Ovary (tissue), 3 donors: ENCODE data around the gene TBCD.

Experiments
- CTCF ChIP-seq, 3 donors: fragments of 450-650 bp in 2 of 3; fragments of 200-600 bp in 1 of 3; IDR thresholded peaks; one replicate each; pipeline versions ENCODE4 v1.5.1 to v1.8.0; 2016 to 2022; ENCODE audit warnings: antibody characterized with exemption in 3 of 3, mild to moderate bottlenecking in 1 of 3
- EP300 ChIP-seq: sonication (generic); formaldehyde crosslinking; IDR thresholded peaks from one replicate; pipeline ENCODE4 v1.6.1; 2017; ENCODE audit warnings: antibody characterized with exemption
- POLR2A ChIP-seq: fragments of 450-650 bp; IDR thresholded peaks from one replicate; pipeline ENCODE4 v1.6.1; 2017; ENCODE audit warnings: antibody characterized with exemption, mild to moderate bottlenecking, moderate library complexity
- donor health status: DM: no; HTN: no; CAD: no.

- TF ChIP-seq CTCF (IDR thresholded peaks at IDR 0.05), result no peak
- TF ChIP-seq POLR2A, result no peak
- TF ChIP-seq EP300, result no peak
Observed at GRCh38 chr17:82964851-82965341, 213.0 kb downstream of the TBCD start.
